ENCODE data around the gene CABCOCO1. TPM values are rescaled to one million over a fixed set of nuclear protein-coding genes. Genes with fewer than 3 reads are reported as not detected.
A peak's percentile ranks its signal among the peaks of the same experiment; 100 is the strongest.

The CABCOCO1 gene
- total and polyA plus RNA-seq, 9 of the 15 experiments (the other 6 are each of a cell fraction or from before 2014, with no cell fraction given): 0.04 TPM; not detected in 8

GRCh38 chr10:61761825-61762217, 99.1 kb downstream of the CABCOCO1 start (continued):
- peak; percentile 47; the same call in 1 of the 2 replicates for TF ChIP-seq ZBTB40 (IDR thresholded peaks at IDR 0.05)
- no peak for TF ChIP-seq ZBTB40 (CRISPR knock-in tag; IDR thresholded peaks at IDR 0.05)

Data from K562 (cell line).